ENCODE data around the gene RNF214.

DNA sequence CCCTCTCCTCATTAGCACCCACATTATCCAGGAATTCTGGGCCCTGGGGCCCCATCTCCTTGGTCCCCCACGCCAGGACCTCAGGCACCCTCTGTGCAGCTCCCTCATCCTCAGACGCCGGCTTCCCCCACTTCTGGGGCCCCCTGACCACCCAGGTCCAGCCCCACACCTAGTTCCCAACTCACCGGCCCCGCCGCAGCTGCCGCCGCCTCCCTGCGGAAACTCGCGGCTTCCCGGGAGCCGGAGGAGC is 704 bp upstream of the RNF214 start, which contains the start of gene PCSK7:
- TF ChIP-seq, protein P1, sequence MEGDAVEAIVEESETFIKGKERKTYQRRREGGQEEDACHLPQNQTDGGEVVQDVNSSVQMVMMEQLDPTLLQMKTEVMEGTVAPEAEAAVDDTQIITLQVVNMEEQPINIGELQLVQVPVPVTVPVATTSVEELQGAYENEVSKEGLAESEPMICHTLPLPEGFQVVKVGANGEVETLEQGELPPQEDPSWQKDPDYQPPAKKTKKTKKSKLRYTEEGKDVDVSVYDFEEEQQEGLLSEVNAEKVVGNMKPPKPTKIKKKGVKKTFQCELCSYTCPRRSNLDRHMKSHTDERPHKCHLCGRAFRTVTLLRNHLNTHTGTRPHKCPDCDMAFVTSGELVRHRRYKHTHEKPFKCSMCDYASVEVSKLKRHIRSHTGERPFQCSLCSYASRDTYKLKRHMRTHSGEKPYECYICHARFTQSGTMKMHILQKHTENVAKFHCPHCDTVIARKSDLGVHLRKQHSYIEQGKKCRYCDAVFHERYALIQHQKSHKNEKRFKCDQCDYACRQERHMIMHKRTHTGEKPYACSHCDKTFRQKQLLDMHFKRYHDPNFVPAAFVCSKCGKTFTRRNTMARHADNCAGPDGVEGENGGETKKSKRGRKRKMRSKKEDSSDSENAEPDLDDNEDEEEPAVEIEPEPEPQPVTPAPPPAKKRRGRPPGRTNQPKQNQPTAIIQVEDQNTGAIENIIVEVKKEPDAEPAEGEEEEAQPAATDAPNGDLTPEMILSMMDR (IDR thresholded peaks at IDR 0.05): no peak
- TF ChIP-seq POLR2A (IDR thresholded peaks at IDR 0.05) (no peak), EP300 (IDR thresholded peaks at IDR 0.05) (no peak)

Measured in gastroesophageal sphincter (tissue), 3 donors.